ENCODE results near the gene CHN1.

The CHN1 gene

GRCh38 chr2:174985614-174986013 lies 19.6 kb downstream of the CHN1 start:
- no peak overlapping the region for H3K27ac ChIP-seq
- TF ChIP-seq, protein P1, sequence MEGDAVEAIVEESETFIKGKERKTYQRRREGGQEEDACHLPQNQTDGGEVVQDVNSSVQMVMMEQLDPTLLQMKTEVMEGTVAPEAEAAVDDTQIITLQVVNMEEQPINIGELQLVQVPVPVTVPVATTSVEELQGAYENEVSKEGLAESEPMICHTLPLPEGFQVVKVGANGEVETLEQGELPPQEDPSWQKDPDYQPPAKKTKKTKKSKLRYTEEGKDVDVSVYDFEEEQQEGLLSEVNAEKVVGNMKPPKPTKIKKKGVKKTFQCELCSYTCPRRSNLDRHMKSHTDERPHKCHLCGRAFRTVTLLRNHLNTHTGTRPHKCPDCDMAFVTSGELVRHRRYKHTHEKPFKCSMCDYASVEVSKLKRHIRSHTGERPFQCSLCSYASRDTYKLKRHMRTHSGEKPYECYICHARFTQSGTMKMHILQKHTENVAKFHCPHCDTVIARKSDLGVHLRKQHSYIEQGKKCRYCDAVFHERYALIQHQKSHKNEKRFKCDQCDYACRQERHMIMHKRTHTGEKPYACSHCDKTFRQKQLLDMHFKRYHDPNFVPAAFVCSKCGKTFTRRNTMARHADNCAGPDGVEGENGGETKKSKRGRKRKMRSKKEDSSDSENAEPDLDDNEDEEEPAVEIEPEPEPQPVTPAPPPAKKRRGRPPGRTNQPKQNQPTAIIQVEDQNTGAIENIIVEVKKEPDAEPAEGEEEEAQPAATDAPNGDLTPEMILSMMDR (conservative IDR thresholded peaks at IDR 0.05; ENCODE audit: low read depth), result peak; percentile 61
- POLR2A ChIA-PET (ENCODE audit: low non-redundant PET), result no interaction called here
- CTCF ChIA-PET, result interaction anchor here (1.0 to 4.9 kb wide), 4 partner anchors 9 to 288 kb away, joined by 3 to 48 read pairs (median 4); no protein-coding TSS in a partner anchor
- DNase-seq (ENCODE audit: low spot score), result peak; percentile 28

DNA sequence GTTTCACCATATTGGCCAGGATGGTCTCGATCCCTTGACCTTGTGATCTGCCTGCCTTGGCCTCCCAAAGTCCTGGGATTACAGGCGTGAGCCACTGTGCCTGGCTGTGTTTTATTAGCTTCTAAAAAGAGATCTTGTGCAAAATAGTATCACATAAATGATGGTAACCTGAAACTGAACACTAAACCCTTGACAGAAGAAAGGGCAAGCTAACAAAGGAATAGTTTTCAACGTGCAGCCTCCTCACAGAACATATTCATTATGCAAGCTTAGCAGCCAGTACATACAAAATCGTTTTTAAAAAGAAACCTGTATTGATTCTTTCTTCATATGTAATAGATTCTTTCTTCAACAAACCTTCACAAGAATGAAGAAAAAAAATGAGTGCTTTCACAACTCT lies 20.6 kb downstream of the CHN1 start:
- H3K27ac ChIP-seq, result no peak overlapping the region
- TF ChIP-seq, protein P1 (conservative IDR thresholded peaks at IDR 0.05; ENCODE audit: low read depth), result no peak
- ChIA-PET CTCF (interaction anchor here (0.6 to 4.9 kb wide), 3 partner anchors 181 to 1675 kb away, joined by 3 to 48 read pairs (median 3); no protein-coding TSS in a partner anchor), POLR2A (ENCODE audit: low non-redundant PET) (no interaction called here)
- DNase-seq (ENCODE audit: low spot score), result no peak

- DNase-seq (ENCODE audit: low spot score), result no peak
- ChIA-PET POLR2A (ENCODE audit: low non-redundant PET) (no interaction called here), CTCF (interaction anchor here (0.7 kb wide), 2 partner anchors 208 to 1107 kb away, joined by 3 read pairs; no protein-coding TSS in a partner anchor)
- H3K27ac ChIP-seq, result no peak overlapping the region
- TF ChIP-seq, protein P1 (conservative IDR thresholded peaks at IDR 0.05; ENCODE audit: low read depth), result no peak
These were observed 23.9 kb downstream of the CHN1 start for GRCh38 chr2:174981331-174981730.

GRCh38 chr2:174979996-174980395 lies 25.2 kb downstream of the CHN1 start:
- ChIA-PET CTCF (no interaction called here), POLR2A (ENCODE audit: low non-redundant PET) (no interaction called here)
- no peak overlapping the region for H3K27ac ChIP-seq
- TF ChIP-seq, protein P1 (conservative IDR thresholded peaks at IDR 0.05; ENCODE audit: low read depth), result no peak
- no peak for DNase-seq (ENCODE audit: low spot score)

- ChIA-PET POLR2A (ENCODE audit: low non-redundant PET) (no interaction called here), CTCF (no interaction called here)
- TF ChIP-seq, protein P1 (conservative IDR thresholded peaks at IDR 0.05; ENCODE audit: low read depth), result no peak
- no peak for DNase-seq (ENCODE audit: low spot score)
- H3K27ac ChIP-seq, result no peak overlapping the region
These were observed 27.8 kb downstream of the CHN1 start for GRCh38 chr2:174977364-174977763.

- DNase-seq (ENCODE audit: low spot score), result no peak
- CTCF ChIA-PET, result interaction anchor here (0.6 to 0.7 kb wide), 2 partner anchors 223 to 257 kb away, joined by 4 read pairs; no protein-coding TSS in a partner anchor
- TF ChIP-seq, protein P1 (conservative IDR thresholded peaks at IDR 0.05; ENCODE audit: low read depth), result no peak
- no peak overlapping the region for H3K27ac ChIP-seq
- POLR2A ChIA-PET (ENCODE audit: low non-redundant PET), result no interaction called here
These were observed 31.1 kb downstream of the CHN1 start for GRCh38 chr2:174974131-174974530.

All from RWPE1 (cell line).